Muscle of arm (tissue), 14 donors: ENCODE data around the gene CDC14C. TPM values are rescaled to one million over a fixed set of nuclear protein-coding genes. Genes with fewer than 3 reads are reported as not detected.
"Not testable (repeated sequence)": the region's sequence is repeated elsewhere in the genome, so short reads cannot be mapped to it uniquely, and the experiment has no call there.

ENCODE experiments used
- DNase-seq: peaks from one replicate; pipeline ENCODE4 v3.0.0-alpha.2; 2013
- long read RNA-seq, 11 donors: transcript quantifications; one replicate each; lab custom pipeline, GENCODE V29; 2026
- polyA plus RNA-seq, 12 donors: library from polyadenylated mRNA; unstranded; fragments of 120-200 nt; gene quantifications; one replicate each; pipeline ENCODE4 v1.2.1, GENCODE V29; 2013; ENCODE audit not compliant: insufficient read length in 12 of 12

CDC14C gene
- polyA plus RNA-seq, result under 1 TPM in 1 of 12 donors, not detected in 11; 0.25 TPM
- long read RNA-seq, donor 1, result 0 reads
- long read RNA-seq, donor 2, result 0 reads
- long read RNA-seq, donor 3, result 0 reads
- long read RNA-seq, donor 4, result 0 reads
- long read RNA-seq, donor 5, result 0 reads
- long read RNA-seq, donor 6, result 0 reads
- long read RNA-seq, donor 7, result 0 reads
- long read RNA-seq, donor 8, result 0 reads
- long read RNA-seq, donor 9, result 0 reads
- long read RNA-seq, donor 10, result 0 reads
- long read RNA-seq, donor 11, result 0 reads

DNA sequence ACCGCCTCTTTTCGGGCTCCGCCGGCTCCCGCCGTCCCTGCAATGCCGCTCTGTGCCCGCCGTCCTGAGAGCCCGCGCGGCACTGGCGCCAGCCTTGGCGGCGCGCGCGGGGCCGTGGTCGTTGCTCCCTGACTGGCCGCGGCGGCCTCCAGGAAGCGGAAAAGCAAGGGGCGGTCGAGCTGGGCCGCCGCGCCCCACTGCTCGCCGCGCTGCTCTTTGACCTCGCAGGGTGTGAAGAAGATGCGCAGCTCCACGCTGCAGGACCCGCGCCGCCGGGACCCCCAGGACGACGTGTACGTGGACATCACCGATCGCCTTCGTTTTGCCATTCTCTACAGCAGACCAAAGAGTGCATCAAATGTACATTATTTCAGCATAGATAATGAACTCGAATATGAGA lies at the start of gene CDC14C:
Gene CDC14C (plus strand): TSS at position 115 of the 400 bp plus-strand sequence. CDS start 126 bp downstream, at position 241.
- no peak for DNase-seq

DNA sequence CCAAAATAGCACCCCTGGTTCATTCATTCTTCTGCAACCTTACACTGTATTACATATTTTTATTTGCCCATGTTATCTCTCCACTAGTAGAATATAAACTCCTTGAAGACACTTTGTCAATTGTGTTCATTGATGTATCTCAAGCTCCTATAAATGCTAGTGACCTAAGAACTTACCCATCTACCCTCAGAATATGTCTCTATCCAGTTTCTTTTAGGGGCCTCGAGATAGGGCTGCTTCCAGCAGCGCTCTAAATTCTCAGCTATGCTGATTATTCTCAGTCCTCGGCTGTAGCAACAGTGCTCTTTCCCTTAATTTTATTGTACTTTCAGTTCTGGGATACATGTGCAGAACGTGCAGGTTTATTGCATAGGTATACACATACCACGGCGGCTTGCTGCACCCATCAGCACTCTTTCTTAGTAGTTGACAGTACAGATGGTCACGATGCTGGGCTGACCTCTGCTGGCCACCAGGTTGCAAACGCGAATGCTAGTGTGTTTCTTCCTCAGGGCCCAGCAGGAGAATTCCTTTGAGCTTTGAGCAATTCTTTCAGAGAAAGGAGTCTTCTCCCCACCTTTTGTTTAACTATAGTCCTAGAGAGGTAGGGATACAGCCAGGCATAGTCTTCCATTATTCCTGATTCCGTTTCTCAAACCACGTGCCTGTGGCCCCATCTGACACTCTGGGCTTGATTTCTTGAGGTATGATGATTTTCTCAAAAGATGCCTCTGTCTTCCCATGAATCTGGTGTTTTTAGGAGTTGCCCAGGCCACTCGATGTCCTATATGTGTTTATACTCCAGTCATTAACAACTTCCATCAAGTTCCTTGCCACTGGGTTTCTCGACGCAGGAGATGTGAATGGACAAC lies 49.1 kb upstream of the CDC14C start:
- peak; percentile 24 for DNase-seq

DNA sequence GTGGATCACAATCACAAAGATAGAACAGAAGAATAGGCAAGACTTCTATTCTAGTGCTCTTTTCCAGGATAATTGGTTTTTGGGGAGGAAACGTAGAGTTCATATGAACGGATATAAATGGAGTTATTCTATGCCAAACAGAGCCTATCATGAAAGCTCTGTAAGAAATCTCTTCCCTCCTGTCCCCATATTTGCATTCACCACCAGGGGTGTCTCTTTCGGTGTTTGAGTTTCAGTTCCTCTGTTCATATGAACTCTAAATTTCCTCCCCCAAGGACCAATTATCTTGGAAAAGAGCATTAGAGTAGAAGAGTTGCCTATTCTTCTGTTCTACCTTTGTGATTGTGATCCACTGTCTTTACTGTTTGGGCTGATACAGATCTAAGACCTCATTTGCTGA lies 48.3 kb upstream of the CDC14C start:
- DNase-seq, result no peak

DNA sequence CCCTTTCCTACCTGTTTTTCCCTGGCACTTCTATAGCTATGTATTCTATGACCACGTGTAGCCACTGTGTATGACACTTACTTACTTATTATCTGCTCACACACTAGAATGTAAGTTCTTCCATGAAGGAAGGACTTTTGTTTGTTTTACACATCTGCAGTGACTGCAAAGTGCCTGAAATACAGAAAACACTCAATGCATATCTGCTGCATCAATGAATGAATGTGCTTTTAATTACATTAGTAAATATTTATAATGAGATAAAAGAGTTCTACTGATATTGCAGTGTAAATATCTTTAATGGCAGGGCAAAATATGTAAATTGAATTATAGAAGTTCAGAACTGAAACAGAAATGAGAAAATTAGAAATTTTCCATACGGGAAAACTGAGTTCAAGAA lies 43.5 kb upstream of the CDC14C start:
- no peak for DNase-seq

DNA sequence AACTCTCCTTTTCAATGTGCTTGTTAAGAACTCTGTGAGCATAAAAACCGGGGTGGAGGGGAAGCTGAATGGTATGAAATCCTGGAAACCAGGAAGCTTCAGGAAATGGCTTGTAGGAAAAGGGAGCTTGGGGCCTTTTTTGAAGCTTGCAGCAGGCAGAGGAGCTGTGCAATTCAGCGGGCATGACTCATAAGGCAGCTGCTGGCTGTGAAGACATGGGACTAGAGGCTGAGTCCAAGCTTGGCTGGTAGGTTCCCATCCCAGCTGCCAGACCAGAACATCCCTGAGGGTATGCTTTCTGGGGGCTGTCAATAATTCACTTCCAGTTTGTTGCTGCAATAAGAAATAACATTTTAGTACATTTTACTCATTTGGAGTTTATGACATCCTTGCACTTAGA lies 36.8 kb upstream of the CDC14C start:
- DNase-seq, result no peak

DNA sequence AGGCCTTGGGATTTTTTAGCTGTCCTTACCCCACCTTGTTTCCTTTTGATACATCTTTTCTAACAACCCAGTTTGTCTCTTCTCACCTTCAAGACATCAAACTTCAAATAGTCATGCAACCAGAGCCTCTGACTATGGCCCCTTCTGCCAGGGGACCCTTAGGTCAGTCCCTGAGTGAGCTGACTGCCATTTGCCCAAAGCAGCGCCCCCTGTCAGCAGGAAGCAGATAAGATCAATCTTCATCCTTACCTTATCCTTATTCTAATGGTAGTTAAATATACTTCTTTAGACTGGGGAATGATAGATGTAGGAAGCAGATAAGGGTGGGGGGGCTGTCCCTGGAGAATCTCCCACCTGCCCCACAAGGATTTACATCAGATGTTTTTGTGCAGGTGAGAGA lies 29.8 kb upstream of the CDC14C start:
- DNase-seq, result no peak

DNA sequence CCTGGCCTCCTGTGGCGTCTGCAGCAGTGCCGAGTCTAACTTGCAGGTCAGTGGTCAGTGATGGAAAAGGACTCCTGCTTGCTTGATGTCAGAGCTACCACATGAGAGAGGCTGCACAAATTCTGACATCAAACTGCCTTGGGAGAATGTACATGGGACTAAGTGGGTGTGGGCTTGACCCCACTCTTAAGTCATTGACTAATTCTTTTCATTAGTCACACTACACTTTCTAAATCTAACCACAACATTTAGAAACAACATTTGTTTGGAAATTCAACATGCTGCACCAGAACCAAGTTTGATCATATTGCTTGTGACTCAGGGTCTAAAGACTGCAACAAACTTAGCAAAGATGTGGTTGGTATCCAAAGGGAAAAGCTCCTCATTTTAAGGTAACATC lies 24.4 kb upstream of the CDC14C start:
- no peak for DNase-seq

DNA sequence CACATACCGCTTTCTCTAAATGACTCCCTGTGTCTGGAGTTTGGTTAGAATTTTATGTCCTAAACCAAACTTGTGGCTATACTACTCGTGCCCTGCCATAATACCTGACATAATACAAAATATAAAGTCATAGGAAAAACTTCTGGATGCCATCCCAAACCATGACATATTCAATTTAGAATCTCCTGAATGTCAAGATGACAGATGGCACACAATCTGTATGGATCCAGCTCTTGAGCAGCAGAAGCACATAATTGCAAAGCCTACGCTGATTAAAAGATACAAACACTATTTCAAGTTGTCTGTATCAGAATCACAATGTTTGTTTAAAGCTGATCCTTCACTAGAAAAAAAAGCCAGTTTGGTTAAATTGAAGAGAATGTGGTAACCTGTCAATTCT lies 22.4 kb upstream of the CDC14C start:
- no peak for DNase-seq

DNA sequence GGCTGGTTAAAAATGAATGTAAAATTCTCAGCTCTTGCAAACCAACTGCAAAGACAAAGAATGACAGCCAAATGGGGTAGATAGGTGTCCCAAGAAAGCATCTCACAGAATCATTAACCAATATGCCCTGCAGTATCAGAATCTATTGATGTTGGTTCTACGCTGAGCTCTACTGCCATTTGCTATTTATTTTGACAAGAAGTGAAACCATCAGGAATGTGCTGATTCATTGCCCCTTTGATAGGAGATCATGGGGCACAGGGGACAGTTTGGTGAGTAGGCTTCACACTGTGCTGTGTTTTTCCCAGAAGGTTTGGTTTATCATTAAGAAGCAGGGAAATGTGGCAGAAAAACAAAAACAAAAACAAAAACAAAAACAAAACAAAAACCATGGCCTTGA lies 19.4 kb upstream of the CDC14C start:
- no peak for DNase-seq

DNA sequence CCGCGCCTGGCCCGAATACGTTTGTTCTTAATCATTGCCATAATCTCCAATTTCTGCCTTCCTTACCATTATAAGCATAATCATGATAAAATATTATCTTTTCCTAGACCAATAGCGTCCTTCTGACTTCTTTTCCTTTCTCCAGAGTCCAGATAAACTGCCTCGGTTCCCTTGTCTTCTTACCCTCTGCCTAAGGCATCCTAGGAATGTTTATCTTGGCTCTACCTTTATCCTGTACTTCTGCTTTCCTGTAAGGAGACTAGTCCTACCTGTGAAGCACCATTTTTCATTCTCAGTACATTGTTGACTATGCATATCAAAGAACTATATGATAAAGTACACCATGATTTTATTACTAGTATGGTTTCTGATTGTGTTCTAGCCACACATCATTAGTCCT lies 18.7 kb upstream of the CDC14C start:
- not testable (repeated sequence) for DNase-seq

DNA sequence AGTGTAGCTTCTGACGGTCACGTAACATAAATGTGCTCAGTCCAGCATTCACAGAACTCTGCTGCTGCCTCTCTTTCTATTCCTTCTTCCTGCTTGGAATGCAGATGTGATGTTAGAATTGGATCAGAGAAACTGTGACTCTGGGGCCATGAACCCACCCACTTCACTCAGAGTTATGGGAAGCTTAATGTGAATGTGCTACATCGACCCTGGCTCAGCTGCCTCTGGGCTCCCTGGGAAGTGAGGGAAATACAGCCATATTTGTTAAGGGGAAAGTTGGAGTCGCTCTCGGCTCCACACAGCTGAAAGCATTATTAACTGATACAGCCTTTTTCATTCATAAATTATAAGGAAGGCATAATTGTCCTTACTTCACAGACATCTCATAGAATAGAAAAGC lies 14.5 kb upstream of the CDC14C start:
- not testable (repeated sequence) for DNase-seq

DNA sequence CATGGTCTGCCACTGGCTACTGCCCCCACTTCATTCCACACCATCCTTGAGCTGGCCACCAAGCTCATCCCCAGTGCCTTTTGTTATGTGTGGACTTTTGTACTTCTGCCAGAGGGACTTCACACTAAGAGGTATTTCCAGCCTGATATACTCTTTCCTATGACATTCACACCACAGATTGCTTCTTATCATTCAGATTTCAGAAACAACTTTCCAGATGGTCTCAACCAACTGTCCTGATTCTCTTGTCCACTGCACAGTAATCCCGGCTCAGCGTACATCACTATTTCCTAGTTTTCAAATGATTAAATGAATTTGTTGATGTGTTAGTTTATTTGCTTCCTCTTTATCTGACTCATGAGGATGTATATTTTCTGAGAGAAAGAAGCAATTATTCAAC lies 7.1 kb downstream of the CDC14C start:
- DNase-seq, result no peak

DNA sequence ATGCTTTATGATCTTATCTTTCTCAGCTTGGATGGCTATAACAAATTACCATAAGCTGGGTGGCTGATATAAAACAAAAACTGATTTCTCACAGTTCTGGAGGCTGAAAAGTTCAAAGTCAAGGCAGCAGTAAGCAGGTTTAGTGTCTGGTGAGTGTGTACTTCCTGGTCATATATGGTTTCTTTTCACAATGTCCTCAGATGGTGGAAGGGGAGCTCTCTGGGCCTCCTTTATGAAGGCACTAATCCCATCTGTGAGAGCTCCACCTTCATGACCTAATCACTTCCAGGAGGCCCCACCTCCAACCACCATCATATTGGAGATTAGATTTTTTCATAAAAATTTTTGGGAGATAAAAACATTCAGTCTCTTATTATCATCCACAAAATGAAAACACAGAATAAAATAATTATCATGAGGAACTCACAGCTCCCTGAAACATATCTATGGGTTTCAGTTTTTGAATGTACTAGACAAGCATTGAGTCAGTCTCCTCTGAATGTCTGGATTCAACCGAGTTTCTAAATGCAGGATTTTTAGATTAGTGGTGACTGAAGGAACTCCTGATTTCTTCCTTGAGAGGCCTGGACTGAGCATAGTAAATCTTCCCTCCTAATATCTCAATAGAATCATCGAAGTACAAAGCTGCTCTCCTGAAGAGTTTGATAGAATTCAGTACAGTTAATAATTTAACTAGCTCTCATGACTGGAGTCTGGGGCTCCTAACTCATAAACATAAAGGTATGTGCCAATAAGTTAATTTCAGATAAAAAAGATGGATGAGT lies 8.0 kb downstream of the CDC14C start:
- DNase-seq, result no peak

DNA sequence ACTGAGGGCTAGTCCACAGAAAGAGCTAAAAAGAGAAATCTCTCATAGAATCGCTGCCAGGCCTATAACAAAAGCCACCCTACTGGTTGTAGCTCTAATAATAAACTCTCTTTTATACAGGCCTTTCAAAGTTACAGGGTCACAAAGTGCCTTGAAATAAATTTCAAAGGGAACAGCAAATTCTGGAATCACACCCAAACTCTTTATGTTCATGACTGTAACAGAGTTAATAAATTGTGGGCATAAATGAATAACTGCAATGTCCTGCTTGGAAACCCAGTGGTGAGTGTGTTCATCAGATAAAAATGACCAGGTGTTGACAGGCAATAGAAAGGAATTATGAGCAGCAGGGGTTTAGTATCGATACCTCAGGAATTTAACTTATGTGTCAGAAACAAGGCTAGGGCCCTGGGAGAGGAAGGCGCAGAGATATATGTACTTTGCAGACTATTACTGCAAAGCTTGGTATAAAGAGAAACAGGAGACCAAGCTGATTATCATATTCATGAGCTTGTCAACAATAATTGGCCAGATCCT lies 9.3 kb downstream of the CDC14C start:
- DNase-seq, result no peak

DNA sequence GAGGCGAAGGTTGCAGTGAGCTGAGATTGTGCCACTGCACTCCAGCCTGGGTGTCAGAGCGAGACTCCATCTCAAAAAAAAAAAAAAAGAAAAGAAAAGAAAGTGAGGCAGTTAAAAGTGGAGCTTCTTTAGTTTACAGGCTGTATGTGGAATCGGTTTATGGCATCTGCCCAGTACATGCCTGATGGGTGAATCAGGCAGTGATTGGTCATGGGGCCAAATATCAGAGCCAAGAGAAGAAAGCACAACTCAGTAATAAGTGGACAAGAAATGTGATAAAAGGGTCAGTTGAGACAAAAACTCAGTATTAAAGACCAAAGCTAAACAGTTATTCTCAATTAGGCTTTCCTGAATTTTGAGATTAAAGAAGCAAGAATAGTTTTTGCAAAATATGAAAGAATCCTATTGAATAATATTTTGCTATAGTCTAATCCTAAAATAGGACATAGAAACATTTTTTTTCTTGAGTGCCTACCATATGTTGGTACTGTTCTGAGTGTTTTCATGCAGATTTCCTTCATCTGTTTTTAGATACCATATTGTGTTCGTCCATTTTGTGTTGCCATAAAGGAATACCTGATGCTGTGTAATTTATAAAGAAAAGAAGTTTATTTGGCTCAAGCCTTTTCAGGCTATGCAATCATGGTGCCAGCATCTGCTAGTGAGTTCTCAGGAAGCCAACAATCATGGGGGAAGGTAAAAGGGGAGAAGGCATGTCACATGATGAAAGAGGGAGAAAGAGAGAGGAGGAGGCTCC lies 14.4 kb downstream of the CDC14C start:
- DNase-seq, result no peak

DNA sequence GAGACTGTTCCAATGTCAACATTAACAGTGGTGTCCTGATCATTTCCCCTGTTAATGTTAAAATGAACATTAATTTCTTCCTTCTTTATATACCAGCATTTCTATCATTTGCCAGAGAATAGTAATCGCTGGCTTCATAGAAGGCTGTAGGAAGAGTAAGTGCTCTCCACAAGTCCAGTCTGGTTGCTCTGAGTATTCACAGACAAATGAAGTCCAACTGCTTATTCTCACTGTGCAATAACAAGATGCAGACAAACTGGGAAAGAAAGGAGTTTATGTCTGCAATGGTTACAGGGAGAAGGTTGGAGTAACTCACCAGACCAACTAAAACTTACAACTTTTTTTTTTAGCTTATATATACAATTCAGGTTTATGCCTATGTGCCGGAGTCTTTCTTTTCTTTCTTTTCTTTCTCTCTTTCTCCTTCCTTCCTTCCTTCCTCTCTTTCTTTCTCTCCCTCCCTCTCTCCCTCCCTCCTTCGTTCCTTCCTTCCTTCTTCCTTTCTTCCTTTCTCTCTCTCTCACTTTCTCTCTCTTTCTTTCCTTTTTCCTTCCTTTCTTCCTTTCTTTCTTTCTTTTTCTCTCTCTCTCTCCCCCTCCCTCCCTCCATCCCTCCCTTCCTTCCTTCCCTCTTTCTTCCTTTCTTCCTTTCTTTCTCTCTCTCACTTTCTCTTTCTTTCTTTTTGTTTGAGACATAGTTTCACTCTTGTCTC lies 19.1 kb downstream of the CDC14C start:
- DNase-seq, result no peak

DNA sequence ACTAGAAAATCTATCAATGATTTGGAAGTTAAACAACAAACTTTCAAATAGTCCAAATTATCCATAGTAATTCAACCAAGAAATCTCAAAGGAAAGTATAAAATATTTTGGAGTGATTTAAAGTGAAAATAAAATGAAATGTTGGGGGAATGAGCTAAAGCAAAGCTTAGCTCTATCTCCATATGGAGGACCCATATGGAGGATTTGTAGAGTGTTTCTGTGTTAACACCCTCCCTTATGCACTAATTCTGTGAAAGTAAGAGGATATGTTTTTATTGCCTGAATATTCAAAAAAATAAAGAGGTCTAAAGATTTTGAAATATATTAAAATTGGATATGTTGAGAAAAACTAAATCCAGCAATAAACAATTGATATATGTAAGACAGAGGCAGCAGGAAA lies 31.6 kb downstream of the CDC14C start:
- DNase-seq, result no peak

DNA sequence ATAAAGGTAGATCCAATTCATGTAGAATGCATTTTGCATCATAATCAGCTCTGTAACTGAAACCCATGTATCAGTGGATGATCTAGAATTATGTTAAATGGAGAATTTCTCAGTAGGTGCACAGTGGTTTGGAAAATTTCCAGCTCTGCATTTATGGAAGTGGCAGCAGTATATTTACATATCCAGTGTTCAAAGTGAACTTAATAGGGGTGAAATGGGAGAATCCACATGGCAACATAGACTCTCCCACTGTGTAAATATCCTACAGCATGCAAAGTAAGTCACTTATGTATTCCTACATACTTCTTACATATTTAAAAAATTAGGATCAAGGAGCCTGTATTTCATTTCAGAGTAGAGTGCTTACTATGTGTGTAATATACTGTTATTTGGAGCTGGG lies 35.3 kb downstream of the CDC14C start:
- DNase-seq, result no peak

DNA sequence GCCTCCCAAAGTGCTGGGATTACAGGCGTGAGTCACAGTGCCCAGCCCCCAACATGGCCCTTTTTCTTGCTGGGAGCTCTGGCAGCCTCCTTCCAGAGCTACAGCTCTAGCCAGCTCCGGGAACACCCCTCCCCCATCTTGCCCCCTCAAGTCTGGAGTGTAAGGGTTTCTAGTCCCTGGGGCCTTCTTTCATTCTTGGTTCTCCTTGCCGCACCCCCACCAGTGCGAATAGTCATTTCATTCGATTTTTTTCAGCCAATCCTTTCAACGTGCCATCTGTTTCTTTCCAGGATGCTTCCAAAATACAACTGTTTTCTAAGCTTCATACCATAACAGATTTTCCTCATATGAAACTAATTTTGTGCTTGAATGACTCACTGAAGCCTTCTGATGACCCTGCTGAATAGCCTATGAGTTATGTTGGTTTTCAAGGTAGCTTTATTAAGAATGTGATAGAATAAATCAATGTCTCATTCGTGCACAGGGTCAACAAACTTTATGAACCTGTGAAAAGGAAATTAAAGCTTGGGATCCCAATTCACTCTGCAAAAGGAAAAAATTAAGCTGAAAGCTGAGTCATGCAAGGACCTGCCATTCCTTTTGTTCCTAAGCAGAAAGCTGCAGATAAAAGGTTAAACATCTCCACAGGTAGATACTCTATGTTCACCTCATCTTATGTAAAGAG lies 38.6 kb downstream of the CDC14C start:
- peak; percentile 4 for DNase-seq

DNA sequence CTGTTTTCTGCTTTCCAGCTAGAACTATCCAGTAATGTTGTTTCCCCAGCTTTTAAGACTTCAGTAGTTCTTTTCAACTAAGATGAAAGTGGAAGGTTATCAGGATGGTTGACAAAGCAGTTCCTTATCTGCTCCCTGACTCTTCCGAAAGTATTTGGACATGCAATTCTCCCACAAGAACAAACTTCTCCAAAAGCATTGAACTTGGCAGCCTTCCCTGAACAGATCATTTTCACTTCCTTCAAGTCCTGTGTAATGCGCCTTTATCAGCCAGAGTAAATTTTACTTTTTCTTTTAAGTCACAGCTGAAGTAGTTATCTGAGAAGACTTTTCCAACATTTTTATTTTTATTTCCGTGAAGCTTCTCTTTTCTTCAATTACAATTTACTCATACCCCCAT lies 39.7 kb downstream of the CDC14C start:
- peak; percentile 48 for DNase-seq
